ENCODE results near the gene DRD4.

Gene DRD4

DNA sequence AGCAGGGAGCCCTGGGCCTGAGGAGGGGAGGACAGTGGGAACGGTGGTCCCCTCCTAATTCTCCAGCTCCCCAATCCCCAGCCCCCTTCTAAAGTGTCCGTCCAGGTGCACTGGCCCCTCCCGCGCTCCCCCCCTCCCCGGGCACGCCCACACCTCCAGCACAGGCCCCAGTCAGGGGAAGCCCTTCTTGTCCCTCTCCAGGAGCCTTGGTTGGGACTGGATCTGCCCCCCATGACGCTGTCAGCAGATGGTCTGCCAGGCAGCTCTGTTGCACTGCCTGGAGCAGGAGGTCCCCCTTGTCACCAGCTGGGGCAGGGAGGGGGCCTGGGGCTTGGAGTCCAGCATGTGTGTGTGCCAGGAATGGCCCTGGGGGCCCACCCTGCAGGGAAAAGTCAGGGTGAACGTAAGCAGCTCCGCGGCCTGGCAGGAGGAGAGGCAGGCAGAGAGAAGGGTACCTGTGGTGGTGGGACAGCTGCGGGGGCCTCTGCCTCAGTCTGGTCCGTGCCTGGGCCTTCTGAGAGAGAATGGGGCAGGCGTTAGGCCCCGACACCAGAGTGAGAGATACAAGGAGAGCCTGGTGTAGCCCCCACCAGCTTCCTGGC is 22.9 kb upstream of the DRD4 start:
- peaks cover 14% of the 10 kb centered on the region for H3K36me3 Mint-ChIP-seq
- no peaks in the 10 kb centered on the region for H3K9me3 Mint-ChIP-seq
- DNase-seq: no peak
- H3K4me3 Mint-ChIP-seq: peak overlapping the region; percentile 89
- peaks cover 11% of the 10 kb centered on the region for H3K27me3 Mint-ChIP-seq
- peak overlapping the region; percentile 96 for H3K27ac Mint-ChIP-seq
- peaks cover 24% of the 10 kb centered on the region for H3K4me1 Mint-ChIP-seq
- CTCF ChIA-PET: no interaction called here

GRCh38 chr11:614623-615503 is 22.2 kb upstream of the DRD4 start:
- no peaks in the 10 kb centered on the region for H3K9me3 Mint-ChIP-seq
- peaks cover 24% of the 10 kb centered on the region for H3K4me1 Mint-ChIP-seq
- CTCF ChIA-PET: interaction anchor here (0.8 kb wide), 1 partner anchor 60 kb away, joined by 3 read pairs; no protein-coding TSS in a partner anchor
- peak overlapping the region; percentile 96 for H3K27ac Mint-ChIP-seq
- peaks cover 11% of the 10 kb centered on the region for H3K27me3 Mint-ChIP-seq
- no peak for DNase-seq
- H3K36me3 Mint-ChIP-seq: peaks cover 14% of the 10 kb centered on the region
- H3K4me3 Mint-ChIP-seq: peak overlapping the region; percentile 89

GRCh38 chr11:615504-616319 is 21.4 kb upstream of the DRD4 start, which contains the start of gene IRF7:
Gene IRF7, minus strand, starts transcription at chr11:615950. Its CDS starts 586 bp downstream, at chr11:615364.
- H3K36me3 Mint-ChIP-seq: peaks cover 12% of the 10 kb centered on the region
- peaks cover 24% of the 10 kb centered on the region for H3K4me1 Mint-ChIP-seq
- CTCF ChIA-PET: interaction anchor here (0.8 kb wide), 1 partner anchor 61 kb away, joined by 3 read pairs; no protein-coding TSS in a partner anchor
- peak within 1 kb of the TSS; percentile 89 for H3K4me3 Mint-ChIP-seq
- H3K27ac Mint-ChIP-seq: peak within 1 kb of the TSS; percentile 96
- DNase-seq: peak; percentile 94
- peaks cover 11% of the 10 kb centered on the region for H3K27me3 Mint-ChIP-seq
- no peaks in the 10 kb centered on the region for H3K9me3 Mint-ChIP-seq

GRCh38 chr11:616320-617198 is 20.5 kb upstream of the DRD4 start:
- CTCF ChIA-PET: no interaction called here
- H3K27ac Mint-ChIP-seq: peak overlapping the region; percentile 96
- no peak for DNase-seq
- peaks cover 11% of the 10 kb centered on the region for H3K27me3 Mint-ChIP-seq
- H3K4me3 Mint-ChIP-seq: peak overlapping the region; percentile 89
- H3K36me3 Mint-ChIP-seq: peaks cover 10% of the 10 kb centered on the region
- no peaks in the 10 kb centered on the region for H3K9me3 Mint-ChIP-seq
- H3K4me1 Mint-ChIP-seq: peaks cover 24% of the 10 kb centered on the region

DNA sequence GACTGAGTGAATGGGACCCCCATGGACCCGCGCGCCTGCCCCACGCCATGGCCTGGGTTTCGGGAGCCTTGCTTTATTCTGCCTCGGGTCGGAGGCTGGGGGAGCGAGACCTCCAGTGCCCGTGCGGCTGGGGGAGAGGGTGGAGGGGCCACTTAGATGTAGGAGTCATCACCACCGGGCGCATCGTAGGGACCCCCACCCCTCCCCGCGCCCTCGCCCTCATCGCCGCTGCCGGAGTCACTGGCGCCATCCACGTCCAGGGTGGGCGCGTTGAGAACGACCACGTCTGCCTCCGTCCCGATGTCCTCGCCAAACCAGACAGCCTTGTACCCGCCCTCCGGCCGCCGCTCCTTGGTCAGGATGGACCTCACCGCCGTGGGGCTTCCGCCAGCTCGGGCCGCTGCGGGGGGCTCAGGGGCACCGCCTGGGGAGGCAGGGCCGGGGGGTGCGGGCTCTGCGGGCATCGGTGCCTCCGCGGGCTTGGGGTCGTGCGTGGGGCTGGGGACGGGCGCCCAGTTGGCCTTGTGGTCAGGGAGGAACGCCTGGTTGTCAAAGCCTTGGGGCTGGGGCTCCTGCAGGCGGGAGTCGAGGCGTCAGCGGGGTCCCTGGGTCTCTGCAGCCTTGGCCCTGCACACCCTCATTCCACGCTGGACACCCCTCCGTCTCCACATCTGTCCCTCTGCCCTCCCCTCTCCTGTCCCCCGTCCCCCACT is 19.7 kb upstream of the DRD4 start:
- peaks cover 11% of the 10 kb centered on the region for H3K27me3 Mint-ChIP-seq
- H3K36me3 Mint-ChIP-seq: peaks cover 6% of the 10 kb centered on the region
- no peak overlapping the region for H3K27ac Mint-ChIP-seq
- no peak for DNase-seq
- H3K4me1 Mint-ChIP-seq: peaks cover 20% of the 10 kb centered on the region
- no peaks in the 10 kb centered on the region for H3K9me3 Mint-ChIP-seq
- no peak overlapping the region for H3K4me3 Mint-ChIP-seq
- CTCF ChIA-PET: no interaction called here

GRCh38 chr11:617912-618682 is 19.0 kb upstream of the DRD4 start:
- Mint-ChIP-seq H3K27ac (no peak overlapping the region), H3K36me3 (peaks cover 6% of the 10 kb centered on the region), H3K27me3 (peaks cover 11% of the 10 kb centered on the region), H3K4me1 (peaks cover 20% of the 10 kb centered on the region), H3K9me3 (no peaks in the 10 kb centered on the region), H3K4me3 (no peak overlapping the region)
- no peak for DNase-seq
- CTCF ChIA-PET: no interaction called here

DNA sequence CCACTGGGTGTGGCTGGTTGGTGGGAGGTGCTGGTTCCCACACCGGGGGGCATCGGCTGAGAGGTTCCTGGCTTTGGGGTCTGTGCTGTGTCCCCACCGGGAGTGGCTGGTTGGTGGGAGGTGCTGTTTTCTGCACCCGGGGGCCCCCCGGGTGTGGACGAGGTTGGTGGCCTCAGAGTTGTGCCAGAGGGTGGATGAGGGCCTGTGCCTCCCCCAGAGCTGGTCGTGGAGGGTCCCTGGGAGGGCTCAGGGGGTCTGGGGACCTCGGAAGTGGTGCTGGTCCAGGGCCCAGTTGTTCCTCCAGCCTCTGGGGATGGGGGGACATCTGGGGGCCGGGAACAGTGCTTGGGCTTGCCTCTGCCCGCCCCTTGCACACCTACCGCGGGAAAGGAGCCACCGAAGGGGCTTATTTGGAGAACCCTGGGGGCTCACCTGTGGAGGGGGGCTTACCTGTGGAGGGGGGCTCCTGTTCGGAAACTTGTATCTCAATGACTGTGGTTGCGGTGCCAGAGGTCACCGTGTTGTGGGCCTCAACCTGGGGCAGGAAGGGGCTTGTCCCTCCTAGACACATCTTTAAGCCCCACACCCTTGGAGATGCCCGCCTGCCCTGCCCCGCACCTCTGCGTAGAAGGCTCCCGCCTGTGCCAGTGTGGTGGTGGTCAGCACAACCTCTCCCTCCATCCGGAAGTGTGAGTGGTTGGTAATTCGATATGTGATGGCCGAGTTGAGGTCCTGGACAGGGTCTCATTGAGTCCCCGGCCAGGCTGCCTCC is 18.0 kb upstream of the DRD4 start:
- Mint-ChIP-seq H3K4me1 (peaks cover 15% of the 10 kb centered on the region), H3K9me3 (no peaks in the 10 kb centered on the region), H3K4me3 (no peak overlapping the region), H3K27me3 (peaks cover 16% of the 10 kb centered on the region), H3K36me3 (peaks cover 5% of the 10 kb centered on the region), H3K27ac (peak overlapping the region; percentile 5)
- CTCF ChIA-PET: no interaction called here
- no peak for DNase-seq

DNA sequence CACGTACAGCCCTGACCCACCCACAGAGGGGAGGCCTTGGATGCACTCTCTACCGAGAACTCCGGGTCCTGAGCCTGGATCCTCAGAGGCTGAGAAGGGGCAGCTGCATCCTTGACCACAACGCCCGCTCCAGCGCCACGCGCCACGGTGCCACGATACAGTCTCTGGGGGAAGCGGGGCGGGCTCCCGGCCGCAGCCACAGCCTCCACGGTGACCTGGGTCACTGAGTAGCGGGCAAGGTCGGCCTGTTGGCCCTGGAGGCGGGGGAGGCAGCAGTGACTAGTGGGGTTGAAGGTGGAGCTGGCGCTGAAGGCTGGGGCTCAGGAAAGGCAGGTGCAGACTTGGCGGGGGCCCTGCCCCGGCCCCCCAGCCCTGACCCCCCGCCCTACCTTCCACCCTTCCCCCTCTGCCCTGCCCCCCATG is 17.4 kb upstream of the DRD4 start:
- Mint-ChIP-seq H3K27ac (no peak overlapping the region), H3K4me1 (peaks cover 9% of the 10 kb centered on the region), H3K36me3 (no peaks in the 10 kb centered on the region), H3K9me3 (no peaks in the 10 kb centered on the region), H3K27me3 (peaks cover 15% of the 10 kb centered on the region), H3K4me3 (no peak overlapping the region)
- no peak for DNase-seq
- CTCF ChIA-PET: no interaction called here

GRCh38 chr11:620201-620600 is 16.9 kb upstream of the DRD4 start:
- no peak overlapping the region for H3K27ac Mint-ChIP-seq
- CTCF ChIA-PET: no interaction called here

DNA sequence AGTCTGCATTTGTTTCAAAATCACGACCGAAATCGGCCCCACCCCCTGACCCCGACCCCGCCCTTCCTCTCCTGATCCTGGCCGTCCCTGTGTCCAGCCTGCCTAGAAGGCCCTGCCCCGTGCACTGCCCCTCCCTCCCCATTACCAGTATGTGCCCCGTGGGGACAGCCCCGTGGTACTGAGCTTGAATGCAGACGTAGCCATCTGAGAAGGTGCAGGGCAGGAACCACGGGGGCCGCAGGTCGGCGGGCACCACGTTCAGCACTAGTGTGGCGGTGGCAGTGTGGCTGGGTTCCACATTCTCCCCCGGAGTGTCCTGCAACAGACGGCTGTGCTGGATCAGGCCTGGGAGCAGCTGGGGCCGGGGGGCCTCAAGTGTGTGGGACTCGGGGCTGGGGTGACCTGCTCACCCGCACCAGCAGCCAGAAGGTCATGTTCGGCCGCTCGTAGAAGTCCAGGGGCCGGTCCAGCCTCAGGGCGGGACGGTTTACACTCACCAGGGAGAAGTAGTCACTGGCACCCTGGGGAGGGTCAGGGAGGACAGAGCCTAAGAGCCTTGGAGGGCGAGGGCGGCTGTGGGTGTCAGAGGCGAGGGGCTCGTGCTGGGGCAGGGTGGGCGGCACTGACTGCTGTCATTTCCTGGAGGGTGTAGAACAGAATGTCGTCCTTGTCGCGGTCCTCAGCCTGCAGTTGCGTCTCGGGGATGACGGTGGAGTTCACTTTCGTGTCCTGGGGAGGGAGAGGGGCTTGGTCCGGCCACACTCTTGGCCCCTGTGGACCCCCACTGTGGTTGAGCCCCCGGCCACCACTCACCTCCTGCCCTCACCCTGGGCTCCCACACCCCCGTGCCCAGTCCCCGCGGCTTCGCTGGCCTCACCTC is 15.9 kb upstream of the DRD4 start:
- H3K9me3 Mint-ChIP-seq: no peaks in the 10 kb centered on the region
- CTCF ChIA-PET: no interaction called here
- no peaks in the 10 kb centered on the region for H3K36me3 Mint-ChIP-seq
- no peak overlapping the region for H3K27ac Mint-ChIP-seq
- no peak for DNase-seq
- H3K4me1 Mint-ChIP-seq: peaks cover 5% of the 10 kb centered on the region
- H3K4me3 Mint-ChIP-seq: no peak overlapping the region
- peaks cover 26% of the 10 kb centered on the region for H3K27me3 Mint-ChIP-seq

More at GRCh38 chr11:620201-620600, 16.9 kb upstream of the DRD4 start:
- Mint-ChIP-seq H3K36me3 (no peaks in the 10 kb centered on the region), H3K4me1 (peaks cover 9% of the 10 kb centered on the region), H3K4me3 (no peak overlapping the region), H3K27me3 (peaks cover 20% of the 10 kb centered on the region), H3K9me3 (no peaks in the 10 kb centered on the region)
- no peak for DNase-seq

DNA sequence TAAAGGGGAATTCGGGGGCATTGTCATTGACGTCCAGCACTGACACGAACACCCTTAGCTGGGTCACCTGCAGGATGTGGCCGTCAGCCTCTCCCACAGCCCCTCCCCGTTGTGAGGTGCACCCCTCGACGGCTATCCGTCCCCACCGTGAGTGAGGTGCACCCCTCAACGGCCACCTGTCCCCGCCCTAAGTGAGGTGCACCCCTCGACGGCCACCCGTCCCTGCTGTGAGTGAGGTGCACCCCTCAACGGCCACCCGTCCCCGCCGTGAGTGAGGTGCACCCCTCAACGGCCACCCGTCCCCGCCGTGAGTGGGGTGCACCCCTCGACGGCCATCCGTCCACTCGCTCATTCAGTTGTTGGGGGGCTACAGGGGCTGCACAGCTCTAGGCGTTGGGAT is 15.2 kb upstream of the DRD4 start:
- Mint-ChIP-seq H3K9me3 (no peaks in the 10 kb centered on the region), H3K4me1 (no peaks in the 10 kb centered on the region), H3K27me3 (peaks cover 30% of the 10 kb centered on the region), H3K27ac (no peak overlapping the region), H3K36me3 (no peaks in the 10 kb centered on the region), H3K4me3 (no peak overlapping the region)
- no peak for DNase-seq
- CTCF ChIA-PET: no interaction called here

All from activated naive CD4-positive, alpha-beta T cell treated with anti-CD3 and anti-CD28 coated beads, Interleukin-2, amount 10 ng/mL, durations not matched to agents 7 days and 5 days (primary cell).